Left cardiac atrium (tissue), 4 donors: ENCODE data around the gene LRP5. TPM values are rescaled to one million over a fixed set of nuclear protein-coding genes. Genes with fewer than 3 reads are reported as not detected.

Source experiments
- ATAC-seq, 2 donors: fragments of 200-7000 bp; cut with Tn5 transposase; one replicate each; pipeline ENCODE4 v1.9.1; 2020; ENCODE audit warnings: mild to moderate bottlenecking in 2 of 2, moderate library complexity in 2 of 2
- DNase-seq: peaks from one replicate; pipeline ENCODE4 v3.0.0-alpha.2; 2020
- intact Hi-C, 2 donors: fragments of 100-400 bp; cut with DNase I; formaldehyde crosslinking; loops; one replicate each; pipeline versions ENCODE4 v1.14.1 to v1.15.1; 2022 to 2023
- total RNA-seq, 2 donors: library from RNA; stranded (reverse); fragmentation: NEBNext Ultra II Directional; extraction: Animal tissue kit (Norgen Biotek cat#: 25700); gene quantifications; one replicate each; pipeline ENCODE4 v1.2.1, GENCODE V29; 2021
- donor health status: DM: no; HTN: yes; CAD: no.
- donor health status: DM: no; HTN: yes; CAD: no; lungs with severe emphysema.
- donor health status: DM: yes; HTN: yes; CAD: no.
- donor health status: Dilated cardiomyopathy.

The LRP5 gene
- total RNA-seq, 2 donors from 2014 or later = 53.4 to 60.3 TPM

DNA sequence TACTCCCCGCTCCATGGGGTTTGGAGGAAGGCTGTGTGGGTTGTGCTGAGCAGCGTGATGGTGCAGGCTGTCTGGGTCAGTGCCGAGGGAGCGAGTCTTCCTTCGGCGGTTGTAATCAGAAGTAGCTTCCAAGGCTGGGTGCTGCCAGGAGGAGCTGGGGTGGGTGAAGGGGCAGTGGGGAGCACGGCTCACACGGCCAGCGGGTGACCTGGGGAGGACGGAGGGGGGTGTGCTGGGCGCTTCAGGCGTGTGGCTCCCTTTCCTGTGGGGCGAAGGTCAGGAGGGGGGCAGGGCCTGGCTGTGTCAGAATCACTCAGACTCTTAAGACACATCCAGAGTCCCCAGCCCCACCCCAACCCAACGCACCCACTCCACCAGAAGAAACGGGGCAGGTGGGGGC is 60.2 kb downstream of the LRP5 start:
- peak in 1 of 2 donors; percentile 15 for ATAC-seq
- intact Hi-C loops = loop anchor here in 1 of 2 donors (2.0 kb wide), 1 partner anchor 58 kb away; no protein-coding TSS in a partner anchor
- no peak for DNase-seq

DNA sequence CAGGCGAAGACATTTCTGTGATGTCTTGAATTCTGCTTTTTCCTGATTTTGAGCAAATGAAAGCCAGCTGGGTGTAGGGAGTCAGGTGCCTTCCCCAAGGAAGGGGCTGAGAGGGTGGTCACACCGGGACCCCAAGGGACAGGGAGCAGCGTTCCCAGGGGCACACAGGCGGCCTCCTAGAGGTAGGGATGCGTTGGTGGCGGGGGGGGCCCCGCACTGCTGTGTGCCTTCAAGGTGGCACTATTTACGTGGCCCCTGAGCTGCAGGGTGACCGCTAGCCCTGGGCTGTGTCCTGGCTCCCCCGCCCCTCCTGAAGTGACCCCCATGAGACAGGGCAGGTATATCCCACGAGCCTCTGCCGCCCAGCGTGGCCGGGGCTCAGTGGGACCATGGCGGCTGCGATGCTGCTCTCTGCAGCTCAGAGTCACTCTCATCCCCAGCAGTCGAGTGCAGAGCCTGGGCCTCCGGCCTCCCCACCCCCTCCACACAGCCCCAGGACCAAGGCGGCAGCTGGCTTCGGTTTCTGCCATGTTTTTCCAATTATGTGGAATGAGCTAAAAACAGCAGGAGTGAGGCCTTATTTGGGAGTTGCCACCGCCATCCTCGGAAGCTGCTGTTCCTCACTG is 60.9 kb downstream of the LRP5 start:
- intact Hi-C loops = loop anchor here in 1 of 2 donors (2.0 kb wide), 1 partner anchor 59 kb away; no protein-coding TSS in a partner anchor
- ATAC-seq (peak; percentile 29 to 62), DNase-seq (no peak)

DNA sequence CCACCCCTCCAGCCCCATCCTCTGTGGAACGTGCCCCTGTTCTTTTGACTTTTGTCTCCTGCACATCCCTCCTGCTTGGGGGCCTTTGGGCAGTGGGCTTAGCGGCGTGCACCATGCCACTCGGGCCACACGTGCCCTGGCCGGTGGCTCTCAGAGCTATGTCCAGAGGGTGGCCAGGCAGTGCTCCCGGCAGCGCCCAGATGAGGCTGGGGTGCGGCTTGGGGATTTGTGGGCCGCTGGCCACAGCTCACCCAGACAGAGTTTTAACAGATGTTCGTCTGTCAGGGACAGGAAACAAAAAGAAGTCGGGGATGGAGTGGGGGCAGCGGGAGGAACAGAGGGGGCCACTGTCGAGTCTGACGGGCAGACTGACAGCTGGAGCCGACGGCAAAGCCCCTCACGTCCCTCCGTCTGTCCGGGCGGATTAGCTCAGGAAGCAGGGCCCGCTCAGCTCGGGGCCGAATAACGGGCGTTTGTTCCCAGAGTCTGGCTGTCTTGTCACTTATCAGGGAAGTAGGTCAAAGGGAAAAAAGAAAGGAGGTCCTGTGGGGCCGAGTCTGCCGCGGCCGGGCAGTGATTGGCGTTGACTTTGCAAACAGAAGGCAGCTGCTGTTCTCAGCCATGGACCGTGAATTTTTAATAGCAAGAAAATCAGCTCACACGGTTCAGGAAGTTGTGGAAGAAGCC is 61.6 kb downstream of the LRP5 start:
- ATAC-seq (peak; percentile 34 to 65), DNase-seq (peak; percentile 63)
- intact Hi-C loops = loop anchor here in 1 of 2 donors (2.0 kb wide), 1 partner anchor 59 kb away; no protein-coding TSS in a partner anchor

DNA sequence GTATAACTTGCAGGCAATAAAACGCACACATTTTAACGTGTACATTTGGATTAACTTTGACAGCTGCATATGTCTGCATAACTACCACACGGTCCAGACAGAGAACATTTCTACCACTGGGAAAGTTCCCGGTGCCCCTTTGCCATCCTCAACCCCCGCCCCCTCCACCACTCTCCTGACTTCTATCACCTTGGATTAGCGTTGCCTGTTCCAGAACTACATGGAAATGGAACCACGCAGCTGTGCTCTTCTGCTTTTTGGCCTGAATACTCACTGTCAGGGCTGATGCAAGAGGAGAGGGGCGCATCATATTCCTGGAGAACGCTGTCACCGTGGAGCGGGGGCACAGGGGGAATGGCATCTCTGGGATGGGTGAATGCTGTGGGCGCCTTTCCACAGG is 62.1 kb downstream of the LRP5 start:
- intact Hi-C loops = no loop called here
- ATAC-seq = no peak

DNA sequence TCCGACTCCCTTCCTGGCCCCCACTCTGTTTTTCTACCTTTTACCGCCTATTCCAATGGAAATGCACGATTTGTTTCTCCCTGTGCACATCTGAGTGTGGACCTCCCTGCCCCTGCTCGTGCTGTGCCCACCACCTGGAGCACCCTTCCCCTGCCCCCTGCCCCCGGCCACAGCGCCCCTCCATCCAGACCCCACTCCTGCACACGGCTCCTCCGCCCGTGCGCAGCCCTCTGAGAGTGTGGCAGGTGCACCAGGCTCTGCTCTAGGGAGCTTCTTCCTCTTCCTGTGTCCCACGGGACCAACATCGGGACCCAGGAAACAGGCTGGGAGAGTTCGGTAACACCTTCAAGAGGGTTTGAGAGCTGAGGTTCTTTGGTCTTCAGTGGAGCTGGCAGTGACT is 62.9 kb downstream of the LRP5 start:
- DNase-seq (no peak), ATAC-seq (no peak)
- intact Hi-C loops = no loop called here

More for the DNA sequence above, 62.1 kb downstream of the LRP5 start:
- DNase-seq = no peak

DNA sequence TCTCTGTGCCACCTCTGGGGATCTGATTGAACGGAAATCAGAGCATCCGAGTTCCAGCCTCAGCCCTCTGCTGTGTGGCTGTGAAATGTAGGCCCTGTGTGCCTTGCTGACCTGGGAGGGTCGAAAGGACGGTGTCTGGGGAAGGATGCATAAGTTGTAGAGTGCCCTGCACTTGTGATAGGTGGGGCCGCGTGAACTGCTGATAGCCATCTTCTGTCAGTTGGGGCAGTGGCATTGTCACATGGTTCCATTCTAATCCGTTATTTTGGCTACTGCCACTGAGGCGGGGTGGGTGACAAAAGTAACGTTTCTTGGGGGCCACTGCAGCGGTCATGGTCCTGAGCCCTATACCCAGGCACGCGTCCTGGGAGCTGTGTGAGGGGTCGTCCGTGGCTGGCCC is 63.4 kb downstream of the LRP5 start:
- intact Hi-C loops = no loop called here
- ATAC-seq (no peak), DNase-seq (no peak)

DNA sequence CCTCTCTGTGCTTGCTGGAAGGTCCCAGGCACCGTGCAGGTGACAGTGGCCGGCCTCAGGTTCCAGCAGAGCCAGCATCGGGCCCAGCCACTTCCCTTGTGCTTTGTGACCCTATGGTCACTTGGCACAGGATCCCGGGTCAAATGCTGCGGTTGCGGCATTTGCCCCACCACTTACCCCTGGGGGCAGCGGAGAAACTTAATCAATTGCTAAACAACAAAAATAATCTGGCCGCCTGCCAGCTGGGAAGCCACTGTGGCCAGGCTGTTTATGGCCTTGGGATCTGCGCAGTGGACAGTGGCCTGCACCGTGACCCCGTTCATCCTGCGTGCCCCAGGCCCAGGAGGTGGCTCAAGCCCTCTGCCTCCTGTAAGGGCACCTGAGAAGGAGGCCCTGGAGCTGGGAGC is 65.0 kb downstream of the LRP5 start:
- DNase-seq = no peak
- ATAC-seq = peak in 1 of 2 donors; percentile 8
- intact Hi-C loops = no loop called here

DNA sequence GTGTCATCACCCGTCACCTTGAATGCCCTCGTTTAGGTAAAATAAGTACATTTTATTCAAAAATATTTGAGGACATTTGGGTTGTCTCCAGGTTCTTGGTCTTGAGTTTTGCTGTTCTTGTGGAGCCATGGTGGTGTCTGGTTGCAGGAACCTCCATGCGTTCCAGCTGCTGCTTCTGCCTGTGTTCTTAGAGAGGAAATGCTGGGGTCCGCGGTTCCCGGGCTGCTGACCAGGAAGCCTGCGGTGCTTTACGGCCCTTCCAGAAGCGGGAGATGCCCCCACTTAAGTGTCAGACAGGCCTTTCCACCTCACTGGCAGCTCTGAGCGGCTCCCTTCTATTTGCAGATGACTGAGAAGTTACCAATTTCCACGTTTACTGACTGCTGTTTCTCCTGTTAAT is 66.8 kb downstream of the LRP5 start:
- no peak for ATAC-seq
- intact Hi-C loops = no loop called here
- no peak for DNase-seq

DNA sequence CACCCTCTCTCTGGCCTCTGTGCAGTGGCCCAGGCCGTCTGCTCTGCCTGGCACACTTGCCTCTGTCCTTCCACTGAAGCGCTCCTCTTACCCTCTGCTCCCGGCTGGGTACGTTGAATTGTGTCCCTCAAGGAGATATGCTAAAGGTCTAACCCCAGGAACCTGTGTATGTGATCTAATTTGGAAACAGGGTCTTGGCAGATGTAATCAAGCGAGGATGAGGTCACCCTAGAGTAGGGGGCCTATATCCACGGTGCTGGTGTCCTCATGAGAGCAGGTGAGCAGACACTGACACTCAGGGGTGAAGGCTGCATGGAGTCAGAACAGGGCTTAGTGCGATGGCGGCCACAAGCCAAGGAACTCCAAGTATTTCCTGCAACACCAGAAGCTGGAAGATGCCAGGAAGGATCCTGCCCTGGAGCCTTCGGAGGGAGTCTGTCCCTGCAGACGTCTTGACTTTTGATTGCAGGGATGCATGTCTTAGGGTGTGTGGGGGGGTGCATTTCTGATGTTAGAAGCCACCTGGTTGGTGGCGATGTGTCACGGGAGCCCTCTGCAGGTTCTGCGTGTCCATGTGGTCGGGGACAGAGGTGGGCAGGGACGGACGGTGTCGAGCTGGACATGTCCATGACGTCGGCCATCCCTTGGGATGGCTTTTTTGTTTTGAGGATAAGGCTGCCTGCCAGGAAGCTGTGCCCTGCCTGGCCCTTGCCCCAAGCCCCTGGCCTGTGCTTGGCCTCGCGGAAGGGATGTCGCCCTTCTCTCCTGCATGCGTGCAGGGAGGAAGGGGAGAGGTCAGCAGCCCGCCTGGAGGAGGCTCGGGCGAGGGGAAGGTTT is 68.6 kb downstream of the LRP5 start:
- intact Hi-C loops = loop anchor here in 1 of 2 donors (5.0 to 10.0 kb wide), 4 partner anchors 64 to 124 kb away; partner anchors contain the start of genes C11orf24 and LRP5
- DNase-seq = peak; percentile 59
- ATAC-seq = peak; percentile 37 to 59

DNA sequence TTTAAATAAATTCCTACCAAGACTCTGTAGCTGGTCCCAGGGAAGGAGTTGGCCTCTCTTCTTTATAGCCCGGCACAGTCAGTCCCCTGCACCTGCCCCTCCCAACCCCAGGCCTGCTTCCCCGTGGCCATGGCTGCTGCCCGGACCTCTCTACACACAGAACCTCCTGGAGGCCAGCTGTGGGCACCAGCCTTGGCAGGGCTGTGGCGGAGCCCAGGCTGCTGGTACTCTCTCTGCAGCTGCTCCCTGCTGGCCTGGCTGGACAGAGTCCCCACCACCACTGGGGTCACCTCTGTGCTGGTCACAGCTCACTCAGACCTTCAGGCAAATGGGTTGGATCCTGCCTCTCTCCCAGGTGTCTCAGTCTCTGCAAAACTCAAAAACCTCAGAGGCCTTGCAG is 69.3 kb downstream of the LRP5 start:
- ATAC-seq (peak; percentile 2 to 21), DNase-seq (no peak)
- intact Hi-C loops = loop anchor here in 1 of 2 donors (5.0 to 10.0 kb wide), 4 partner anchors 63 to 124 kb away; partner anchors contain the start of genes C11orf24 and LRP5

DNA sequence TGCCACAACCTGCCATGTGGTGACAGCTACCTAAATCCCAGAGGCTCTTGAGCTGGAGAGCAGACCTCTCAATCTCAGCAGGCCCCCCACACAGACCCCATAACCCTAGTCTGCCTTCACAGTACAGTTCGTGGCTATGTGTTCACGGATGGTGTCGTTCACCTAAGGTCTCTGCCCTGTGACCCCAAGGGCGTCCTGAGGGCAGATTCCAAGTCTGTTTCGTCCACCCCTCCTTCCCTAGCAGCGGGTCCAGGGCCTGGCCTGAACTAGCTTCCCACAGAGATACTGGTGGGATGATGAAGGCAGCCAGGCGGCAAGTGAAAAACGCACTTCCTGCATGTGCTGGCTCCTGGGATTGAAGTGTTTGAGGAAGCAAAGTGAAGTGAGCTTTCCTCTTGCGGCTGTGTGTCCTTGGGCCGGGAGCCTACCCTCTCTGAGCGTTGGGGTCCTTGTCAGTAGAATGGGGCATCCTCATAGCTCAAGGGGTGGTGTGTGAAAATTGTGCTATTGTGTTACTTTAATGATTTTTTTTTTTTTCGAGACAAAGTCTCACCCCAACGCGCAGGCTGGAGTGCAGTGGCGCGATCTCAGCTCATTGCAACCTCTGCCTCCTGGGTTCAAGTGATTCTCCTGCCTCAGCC is 70.1 kb downstream of the LRP5 start:
- no peak for DNase-seq
- no peak for ATAC-seq
- intact Hi-C loops = loop anchor here in 1 of 2 donors (5.0 to 10.0 kb wide), 4 partner anchors 62 to 125 kb away; partner anchors contain the start of genes C11orf24 and LRP5

DNA sequence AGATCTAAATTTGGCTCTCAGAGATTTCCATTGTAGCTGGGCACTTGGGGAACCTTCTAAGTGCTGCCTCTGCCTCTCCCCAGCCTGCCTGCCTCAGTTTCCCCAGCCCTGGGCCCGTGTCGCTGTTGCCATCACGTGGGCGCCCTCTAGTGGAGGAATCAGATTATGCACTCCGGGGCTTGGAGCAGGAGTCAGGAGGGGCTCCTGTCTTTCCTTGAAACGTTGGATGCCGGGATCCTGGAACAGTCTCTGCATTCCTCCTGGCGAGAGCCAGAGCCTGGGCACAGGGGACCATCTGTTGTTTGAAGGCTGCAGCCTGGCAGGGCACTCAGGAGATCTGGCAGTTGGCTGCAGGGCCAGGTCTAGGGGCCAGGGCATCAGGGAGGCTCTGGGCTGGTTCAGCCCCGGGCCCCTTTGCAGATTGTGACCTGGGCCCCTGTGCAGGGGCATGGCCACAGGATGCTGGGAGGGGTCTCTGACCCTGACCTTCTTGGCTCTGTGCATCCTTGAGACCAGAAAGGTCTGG is 71.6 kb downstream of the LRP5 start:
- ATAC-seq = peak; percentile 8 to 27
- DNase-seq = peak; percentile 66
- intact Hi-C loops = loop anchor here in 1 of 2 donors (5.0 to 10.0 kb wide), 4 partner anchors 61 to 127 kb away; partner anchors contain the start of genes C11orf24 and LRP5

DNA sequence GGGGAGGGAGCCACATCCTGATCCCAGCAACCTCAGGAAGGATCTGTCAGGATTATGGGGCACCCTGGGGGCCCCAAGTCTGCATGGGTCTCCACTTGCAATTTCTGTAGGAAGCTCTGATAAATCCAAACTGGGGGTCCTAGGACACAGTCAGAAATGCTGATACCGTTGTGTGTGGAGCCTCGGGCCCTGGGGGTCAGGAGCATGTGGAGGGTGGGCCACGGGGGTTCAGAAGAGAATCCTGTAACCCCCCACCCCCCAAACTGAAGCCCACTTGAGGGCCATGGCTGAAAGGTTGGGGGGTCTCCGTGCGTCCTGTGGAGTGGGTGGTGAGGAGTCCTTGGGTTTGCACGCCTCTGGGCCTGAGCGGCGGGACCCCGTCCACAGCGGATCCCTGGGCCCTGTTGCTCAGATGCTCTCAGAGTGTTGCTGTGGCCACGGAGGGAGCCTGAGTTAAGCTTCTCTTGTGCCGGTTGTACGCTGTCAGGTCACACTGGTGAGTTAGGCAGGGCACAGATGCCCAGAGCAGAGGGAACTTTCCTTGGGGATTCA is 72.2 kb downstream of the LRP5 start:
- no peak for DNase-seq
- ATAC-seq = no peak
- intact Hi-C loops = loop anchor here in 1 of 2 donors (5.0 to 10.0 kb wide), 4 partner anchors 60 to 127 kb away; partner anchors contain the start of genes C11orf24 and LRP5

DNA sequence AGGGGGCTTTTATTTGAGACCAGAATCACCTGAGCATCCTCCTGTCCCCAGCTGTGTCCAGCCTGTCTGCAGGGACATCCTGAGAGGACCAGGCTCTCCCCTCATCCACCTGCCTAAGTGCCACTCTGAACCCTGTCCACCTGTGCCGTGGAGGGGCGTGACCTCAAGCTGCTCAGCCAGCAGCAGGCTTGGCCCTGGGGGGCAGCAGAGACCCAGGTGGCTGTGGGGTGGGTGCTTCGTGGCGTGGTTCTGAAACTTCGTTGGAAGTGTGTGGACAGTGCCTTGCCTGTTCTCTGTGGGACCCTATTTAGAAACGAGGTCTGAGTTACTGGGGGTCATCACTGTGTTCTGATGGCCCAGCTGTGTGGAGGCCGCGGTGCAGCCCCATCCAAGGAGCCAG is 72.7 kb downstream of the LRP5 start:
- ATAC-seq (no peak), DNase-seq (no peak)
- intact Hi-C loops = loop anchor here in 1 of 2 donors (10.0 kb wide), 1 partner anchor 60 kb away; no protein-coding TSS in a partner anchor

DNA sequence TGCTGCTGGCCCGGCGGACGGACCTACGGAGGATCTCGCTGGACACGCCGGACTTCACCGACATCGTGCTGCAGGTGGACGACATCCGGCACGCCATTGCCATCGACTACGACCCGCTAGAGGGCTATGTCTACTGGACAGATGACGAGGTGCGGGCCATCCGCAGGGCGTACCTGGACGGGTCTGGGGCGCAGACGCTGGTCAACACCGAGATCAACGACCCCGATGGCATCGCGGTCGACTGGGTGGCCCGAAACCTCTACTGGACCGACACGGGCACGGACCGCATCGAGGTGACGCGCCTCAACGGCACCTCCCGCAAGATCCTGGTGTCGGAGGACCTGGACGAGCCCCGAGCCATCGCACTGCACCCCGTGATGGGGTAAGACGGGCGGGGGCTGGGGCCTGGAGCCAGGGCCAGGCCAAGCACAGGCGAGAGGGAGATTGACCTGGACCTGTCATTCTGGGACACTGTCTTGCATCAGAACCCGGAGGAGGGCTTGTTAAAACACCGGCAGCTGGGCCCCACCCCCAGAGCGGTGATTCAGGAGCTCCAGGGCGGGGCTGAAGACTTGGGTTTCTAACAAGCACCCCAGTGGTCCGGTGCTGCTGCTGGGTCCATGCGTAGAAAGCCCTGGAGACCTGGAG is 74.1 kb downstream of the LRP5 start:
- DNase-seq (no peak), ATAC-seq (no peak)
- intact Hi-C loops = loop anchor here in 1 of 2 donors (10.0 kb wide), 1 partner anchor 58 kb away; no protein-coding TSS in a partner anchor

DNA sequence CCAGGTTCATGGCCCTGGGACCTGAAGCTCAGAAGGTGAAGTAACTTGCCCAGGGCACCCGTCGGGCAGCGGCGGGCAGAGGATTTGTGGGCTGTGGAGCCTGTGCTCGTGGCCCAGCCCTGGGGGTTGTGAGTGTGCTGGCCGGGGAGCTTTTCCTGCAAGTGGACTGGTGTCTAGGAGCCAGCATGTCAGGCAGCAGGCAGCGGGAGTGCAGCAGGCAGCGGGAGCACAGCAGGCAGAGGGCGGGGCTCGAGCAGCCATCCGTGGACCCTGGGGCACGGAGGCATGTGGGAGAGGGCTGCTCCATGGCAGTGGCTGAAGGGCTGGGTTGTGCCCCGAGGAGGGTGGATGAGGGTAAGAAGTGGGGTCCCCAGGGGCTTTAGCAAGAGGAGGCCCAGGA is 75.4 kb downstream of the LRP5 start:
- ATAC-seq (no peak), DNase-seq (no peak)
- intact Hi-C loops = loop anchor here in 1 of 2 donors (10.0 kb wide), 1 partner anchor 57 kb away; no protein-coding TSS in a partner anchor

DNA sequence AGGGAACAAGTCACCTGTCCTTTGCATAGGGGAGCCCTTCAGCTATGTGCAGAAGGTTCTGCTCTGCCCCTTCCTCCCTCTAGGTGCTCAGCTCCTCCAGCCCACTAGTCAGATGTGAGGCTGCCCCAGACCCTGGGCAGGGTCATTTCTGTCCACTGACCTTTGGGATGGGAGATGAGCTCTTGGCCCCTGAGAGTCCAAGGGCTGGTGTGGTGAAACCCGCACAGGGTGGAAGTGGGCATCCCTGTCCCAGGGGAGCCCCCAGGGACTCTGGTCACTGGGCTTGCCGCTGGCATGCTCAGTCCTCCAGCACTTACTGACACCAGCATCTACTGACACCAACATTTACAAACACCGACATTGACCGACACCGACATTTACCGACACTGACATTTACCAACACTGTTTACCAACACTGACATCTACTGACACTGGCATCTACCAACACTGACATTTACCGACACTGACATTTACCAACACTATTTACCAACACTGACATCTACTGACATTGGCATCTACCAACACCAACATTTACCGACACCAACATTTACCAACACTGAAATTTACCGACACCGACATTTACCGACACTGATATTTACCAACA is 76.3 kb downstream of the LRP5 start:
- ATAC-seq (no peak), DNase-seq (no peak)
- intact Hi-C loops = loop anchor here in 1 of 2 donors (10.0 kb wide), 1 partner anchor 56 kb away; no protein-coding TSS in a partner anchor
